H1 (cell line): ENCODE measurements around the gene CDC25C. TPM values are rescaled to one million over a fixed set of nuclear protein-coding genes. Genes with fewer than 3 reads are reported as not detected.

Experiments
- CTCF ChIA-PET: fragments of 300-600 bp; sonication (Branson Sonifier 250); formaldehyde crosslinking; loops from one replicate; lab custom pipeline; 2021; ENCODE audit not compliant: partially characterized antibody; lab: Charles Lee
- POLR2A ChIA-PET: fragments of 300-600 bp; sonication (Branson Sonifier 250); formaldehyde crosslinking; loops from one replicate; lab custom pipeline; 2021; ENCODE audit warnings: inconsistent platforms; ENCODE audit not compliant: partially characterized antibody; lab: Charles Lee
- DNase-seq, 2 experiments: peaks; one replicate each; pipeline versions ENCODE4 v3.0.0 to v3.0.0-alpha.2; 2010 to 2022; ENCODE audit warnings: low spot score in 2 of 2, low read depth in 1 of 2, mixed read lengths in 1 of 2
- FAIRE-seq: peaks from 2 replicates; lab custom pipeline; 2011; peaks lifted over from hg19 to GRCh38; lab: Jason Lieb, UNC
- H2AFZ ChIP-seq: 2 replicates; pipeline ENCODE4 v1.8.1; 2012; ENCODE audit warnings: low read length, inconsistent platforms
- H2AK5ac ChIP-seq: 2 replicates; pipeline ENCODE4 v1.6.1; 2013; ENCODE audit warnings: low read depth, low read length
- H2BK120ac ChIP-seq: replicated peaks from 2 replicates; pipeline ENCODE3; 2013; ENCODE audit warnings: low read depth, low read length, inconsistent platforms
- H2BK12ac ChIP-seq: 2 replicates; pipeline ENCODE4 v1.6.1; 2013; ENCODE audit warnings: low read depth, low read length
- H2BK15ac ChIP-seq: 2 replicates; pipeline ENCODE4 v1.6.1; 2013; ENCODE audit warnings: low read length
- H2BK20ac ChIP-seq: 2 replicates; pipeline ENCODE4 v1.6.1; 2013; ENCODE audit warnings: low read length
- H2BK5ac ChIP-seq: 2 replicates; pipeline ENCODE4 v1.6.1; 2013; ENCODE audit warnings: low read depth, low read length
- H3K14ac ChIP-seq: 2 replicates; pipeline ENCODE4 v1.6.1; 2013; ENCODE audit warnings: inconsistent platforms; ENCODE audit not compliant: insufficient read length
- H3K18ac ChIP-seq: 2 replicates; pipeline ENCODE4 v1.6.1; 2013; ENCODE audit warnings: low read length; ENCODE audit errors: extremely low read depth
- H3K23ac ChIP-seq: 2 replicates; pipeline ENCODE4 v1.6.1; 2013; ENCODE audit warnings: inconsistent platforms; ENCODE audit not compliant: insufficient read length
- H3K23me2 ChIP-seq: 2 replicates; pipeline ENCODE4 v1.6.1; 2013; ENCODE audit warnings: low read depth, low read length
- H3K27ac ChIP-seq: 2 replicates; pipeline ENCODE4 v1.6.1; 2011; ENCODE audit warnings: low read depth, low read length, inconsistent platforms
- H3K27me3 ChIP-seq, 4 experiments: replicated peaks in 1 of 4; 1 replicate in 1 of 4; 2 replicates in 3 of 4; pipeline versions ENCODE4 v1.6.1 to v1.8.1; 2011 to 2013; ENCODE audit warnings: low read length in 3 of 4, mild to moderate bottlenecking in 3 of 4, inconsistent platforms in 2 of 4, mixed read lengths in 2 of 4, moderate library complexity in 1 of 4; ENCODE audit not compliant: control insufficient read depth in 3 of 4, insufficient read depth in 3 of 4; ENCODE audit errors: extremely low read depth in 1 of 4
- H3K36me3 ChIP-seq, 4 experiments: 2 replicates each; pipeline versions ENCODE4 v1.6.1 to v1.8.1; 2011 to 2013; ENCODE audit warnings: mild to moderate bottlenecking in 4 of 4, low read length in 3 of 4, moderate library complexity in 2 of 4, control low read depth in 1 of 4, inconsistent platforms in 1 of 4; ENCODE audit not compliant: insufficient read depth in 4 of 4, control insufficient read depth in 2 of 4
- H3K4ac ChIP-seq: replicated peaks from 2 replicates; pipeline ENCODE3; 2013; ENCODE audit warnings: low read length, low read depth, mixed read lengths, inconsistent platforms; ENCODE audit not compliant: insufficient read length
- H3K4me1 ChIP-seq, 4 experiments: replicated peaks in 1 of 4; 1 replicate in 1 of 4; 2 replicates in 3 of 4; pipeline versions ENCODE4 v1.6.1 to v1.8.1; 2011 to 2013; ENCODE audit warnings: low read length in 3 of 4, inconsistent platforms in 2 of 4, mixed read lengths in 1 of 4; ENCODE audit not compliant: insufficient read depth in 4 of 4, control insufficient read depth in 3 of 4
- H3K4me2 ChIP-seq, 2 experiments: 2 replicates each; pipeline versions ENCODE4 v1.6.1 to v1.8.1; 2011 to 2013; ENCODE audit warnings: low read depth in 2 of 2, low read length in 2 of 2, control low read depth in 1 of 2, inconsistent platforms in 1 of 2, mild to moderate bottlenecking in 1 of 2; ENCODE audit not compliant: insufficient read depth in 1 of 2
- H3K4me3 ChIP-seq, 4 experiments: fragments of 200-600, 300-600 bp in 1 of 4; sonication (generic), shearing (Covaris generic), sonication (Bioruptor Twin) in 1 of 4; 2 replicates each; pipeline versions ENCODE4 v1.5.1 to v1.8.1; 2011 to 2016; ENCODE audit warnings: low read length in 4 of 4, low read depth in 3 of 4, control low read depth in 2 of 4, inconsistent platforms in 2 of 4, mild to moderate bottlenecking in 2 of 4, mixed read lengths in 1 of 4, moderate library complexity in 1 of 4; ENCODE audit not compliant: insufficient read depth in 2 of 4; ENCODE audit errors: extremely low read depth in 1 of 4
- H3K56ac ChIP-seq: replicated peaks from 2 replicates; pipeline ENCODE3; 2013; ENCODE audit warnings: low read depth, mild to moderate bottlenecking, mixed read lengths, low read length, inconsistent platforms; ENCODE audit not compliant: insufficient read length
- H3K79me1 ChIP-seq: 2 replicates; pipeline ENCODE4 v1.6.1; 2013; ENCODE audit warnings: low read depth, low read length, control low read depth
- H3K79me2 ChIP-seq, 2 experiments: 2 replicates each; pipeline versions ENCODE4 v1.6.1 to v1.8.1; 2012 to 2013; ENCODE audit warnings: low read length in 2 of 2, mild to moderate bottlenecking in 2 of 2, inconsistent platforms in 1 of 2; ENCODE audit not compliant: insufficient read depth in 2 of 2, control insufficient read depth in 1 of 2
- H3K9ac ChIP-seq, 4 experiments: replicated peaks in 1 of 4; 1 replicate in 1 of 4; 2 replicates in 3 of 4; pipeline versions ENCODE4 v1.6.1 to v1.8.1; 2011 to 2013; ENCODE audit warnings: low read depth in 3 of 4, low read length in 3 of 4, control low read depth in 2 of 4, mild to moderate bottlenecking in 2 of 4, moderate library complexity in 2 of 4, inconsistent platforms in 1 of 4; ENCODE audit errors: extremely low read depth in 1 of 4
- H3K9me3 ChIP-seq, 2 experiments: 2 replicates each; pipeline versions ENCODE4 v1.6.1 to v1.8.1; 2012 to 2013; ENCODE audit warnings: mild to moderate bottlenecking in 2 of 2, moderate library complexity in 2 of 2, control low read depth in 1 of 2, inconsistent platforms in 1 of 2, low read depth in 1 of 2, low read length in 1 of 2, mixed read lengths in 1 of 2; ENCODE audit not compliant: insufficient read depth in 2 of 2
- H4K20me1 ChIP-seq, 2 experiments: replicated peaks in 1 of 2; 2 replicates each; pipeline versions ENCODE3 to v1.8.1; 2011 to 2013; ENCODE audit warnings: inconsistent platforms in 2 of 2, low read length in 2 of 2, mild to moderate bottlenecking in 1 of 2; ENCODE audit not compliant: insufficient read depth in 2 of 2, control insufficient read depth in 1 of 2
- H4K5ac ChIP-seq: 2 replicates; pipeline ENCODE4 v1.6.1; 2013; ENCODE audit warnings: low read length, low read depth, mixed read lengths, inconsistent platforms; ENCODE audit not compliant: insufficient read length
- H4K8ac ChIP-seq: 2 replicates; pipeline ENCODE4 v1.8.0; 2013; ENCODE audit warnings: mild to moderate bottlenecking, moderate library complexity, low read length, inconsistent platforms; ENCODE audit not compliant: insufficient read depth; ENCODE audit errors: extremely low read depth
- H4K91ac ChIP-seq: replicated peaks from 2 replicates; pipeline ENCODE3; 2013; ENCODE audit warnings: low read length, mixed read lengths, inconsistent platforms; ENCODE audit not compliant: insufficient read length
- ATF2 ChIP-seq: IDR thresholded peaks from 2 replicates; pipeline ENCODE4 v1.6.1; 2012; ENCODE audit warnings: low read length, inconsistent platforms
- CTCF ChIP-seq, 3 experiments: IDR thresholded peaks; 1 replicate in 2 of 3; 2 replicates in 1 of 3; pipeline versions ENCODE4 v1.5.1 to v1.6.1; 2011; ENCODE audit warnings: low read length in 3 of 3, mild to moderate bottlenecking in 3 of 3, inconsistent platforms in 2 of 3, low read depth in 1 of 3, moderate library complexity in 1 of 3; ENCODE audit not compliant: insufficient read depth in 1 of 3; ENCODE audit errors: control extremely low read depth in 1 of 3
- GABPA ChIP-seq: IDR thresholded peaks from 2 replicates; pipeline ENCODE4 v1.6.1; 2011; ENCODE audit warnings: mild to moderate bottlenecking, low read length, moderate library complexity, borderline replicate concordance; ENCODE audit not compliant: insufficient read depth
- JUND ChIP-seq: IDR thresholded peaks from 2 replicates; pipeline ENCODE4 v1.6.1; 2011; ENCODE audit warnings: mild to moderate bottlenecking, improper control_type of control experiment, low read length
- SIRT6 ChIP-seq: IDR thresholded peaks from one replicate; pipeline ENCODE4 v1.7.1; 2012; ENCODE audit warnings: low read length, inconsistent platforms
- TEAD4 ChIP-seq: IDR thresholded peaks from 2 replicates; pipeline ENCODE4 v1.6.1; 2012; ENCODE audit warnings: low read depth, low read length, inconsistent platforms, mixed read lengths
- YY1 ChIP-seq: IDR thresholded peaks from 2 replicates; pipeline ENCODE4 v1.6.1; 2011; ENCODE audit warnings: low read depth, mild to moderate bottlenecking, low read length
- whole genome bisulfite sequencing, 2 experiments: shearing (Covaris generic) in 1 of 2; methylation state at CpG; one replicate each; pipeline versions ENCODE4 v1.1.6 to v1.1.7; 2013 to 2015; ENCODE audit warnings: low lambda C conversion rate in 2 of 2, mixed read lengths in 2 of 2, inconsistent platforms in 1 of 2, low coverage in 1 of 2, missing lambda C conversion rate in 1 of 2; ENCODE audit not compliant: insufficient replicate concordance in 2 of 2, insufficient coverage in 1 of 2, insufficient read length in 1 of 2; ENCODE audit errors: extremely low coverage in 1 of 2, missing lambda C conversion rate in 1 of 2; 5-methylcytosine and 5-hydroxymethylcytosine counted together
- polyA plus RNA-seq, 7 experiments: library from polyadenylated mRNA; depleted of rRNA in 3 of 7; stranded (reverse) in 5 of 7; unstranded in 2 of 7; fragments of >200 nt in 5 of 7; fragments of 200-250 nt in 2 of 7; gene quantifications; 1 replicate in 5 of 7; 2 replicates in 1 of 7; 4 replicates in 1 of 7; pipeline versions ENCODE4 v1.2.1 to v1.2.3, GENCODE V29; 2011 to 2013; ENCODE audit warnings: missing spikeins in 2 of 7, mixed read lengths in 2 of 7
- total RNA-seq: library from RNA; stranded (reverse); fragmentation: NEBNext Ultra II Directional; extraction: Animal tissue kit (Norgen Biotek cat#: 25700); gene quantifications from 2 replicates; pipeline ENCODE4 v1.2.1, GENCODE V29; 2021

The CDC25C gene
- total and polyA plus RNA-seq, 2 of the 8 experiments (the other 6 are each of a cell fraction or from before 2014, with no cell fraction given) = 18.4 to 20.8 TPM

- no peak overlapping the region for H2BK15ac ChIP-seq
- no peak overlapping the region for H3K9ac ChIP-seq
- H2BK12ac ChIP-seq = no peak overlapping the region
- no peak overlapping the region for H4K91ac ChIP-seq
- H4K5ac ChIP-seq = no peak overlapping the region
- no peaks in the 10 kb centered on the region for H3K4me1 ChIP-seq
- CTCF ChIA-PET = interaction anchor here (1.2 to 1.3 kb wide), 2 partner anchors 15 to 17 kb away, joined by 3 to 4 read pairs; no protein-coding TSS in a partner anchor
- H2BK20ac ChIP-seq = no peak overlapping the region
- H3K27ac ChIP-seq = no peak overlapping the region
- no peak overlapping the region for H4K8ac ChIP-seq
- POLR2A ChIA-PET = interaction anchor here (0.8 to 1.3 kb wide), 3 partner anchors 12 to 79 kb away, joined by 3 to 4 read pairs (median 3); partner anchors contain the start of gene FAM53C
- H3K4me3 ChIP-seq = no peak overlapping the region
- H3K4ac ChIP-seq = no peak overlapping the region
- H3K56ac ChIP-seq = no peak overlapping the region
- DNase-seq (no peak), FAIRE-seq (no peak)
- TF ChIP-seq TEAD4 = no peak
- TF ChIP-seq SIRT6 = no peak
- no peak for TF ChIP-seq YY1
- TF ChIP-seq CTCF (IDR thresholded peaks at IDR 0.05; ENCODE audit: control extremely low read depth in 1 of 3, insufficient read depth in 1 of 3, low read depth in 1 of 3, low read length in 3 of 3) = no peak
- TF ChIP-seq JUND = no peak
- TF ChIP-seq ATF2 = no peak
- TF ChIP-seq GABPA = no peak
- no peaks in the 10 kb centered on the region for H4K20me1 ChIP-seq
- no peak overlapping the region for H2BK5ac ChIP-seq
- no peak overlapping the region for H2AK5ac ChIP-seq
- no peaks in the 10 kb centered on the region for H3K9me3 ChIP-seq
- H2AFZ ChIP-seq = no peak overlapping the region
- H3K4me2 ChIP-seq = no peak overlapping the region
- no peak overlapping the region for H3K14ac ChIP-seq
- H3K23ac ChIP-seq = no peak overlapping the region
- H3K27me3 ChIP-seq = no peaks in the 10 kb centered on the region
- H2BK120ac ChIP-seq = no peak overlapping the region
- H3K79me1 ChIP-seq = no peaks in the 10 kb centered on the region
- H3K18ac ChIP-seq = no peak overlapping the region
- H3K36me3 ChIP-seq = no peaks in the 10 kb centered on the region
- whole genome bisulfite sequencing, 2 experiments = 87% methylated on average over 4 of the region's 4 CpGs; no CpG with 5 or more reads in 1 of the 2 experiments
- H3K79me2 ChIP-seq = no peaks in the 10 kb centered on the region
- no peaks in the 10 kb centered on the region for H3K23me2 ChIP-seq
Observed at GRCh38 chr5:138258704-138259292, 72.8 kb downstream of the CDC25C start.
